H9 (cell line): ENCODE measurements around the gene COX5B. TPM values are rescaled to one million over a fixed set of nuclear protein-coding genes. Genes with fewer than 3 reads are reported as not detected.
A peak's percentile ranks its signal among the peaks of the same experiment; 100 is the strongest.

Source experiments
- DNase-seq: peaks from one replicate; pipeline ENCODE4 v3.0.0-alpha.2; 2017
- H2AFZ ChIP-seq: one replicate; pipeline ENCODE4 v1.6.1; 2013; ENCODE audit warnings: mild to moderate bottlenecking, low read length, control low read depth, moderate library complexity
- H2AK5ac ChIP-seq: 2 replicates; pipeline ENCODE4 v1.6.1; 2013; ENCODE audit warnings: low read length, control low read depth, mixed read lengths; ENCODE audit not compliant: insufficient read length
- H2BK120ac ChIP-seq: one replicate; pipeline ENCODE4 v1.6.1; 2013; ENCODE audit warnings: low read depth, mild to moderate bottlenecking, low read length, control low read depth, inconsistent platforms; ENCODE audit not compliant: poor library complexity, severe bottlenecking
- H2BK12ac ChIP-seq: 2 replicates; pipeline ENCODE4 v1.6.1; 2013; ENCODE audit warnings: low read length, control low read depth, mixed read lengths, low read depth; ENCODE audit not compliant: insufficient read length
- H2BK15ac ChIP-seq: 2 replicates; pipeline ENCODE4 v1.6.1; 2013; ENCODE audit warnings: low read depth, low read length, control low read depth
- H2BK20ac ChIP-seq: one replicate; pipeline ENCODE4 v1.6.1; 2013; ENCODE audit warnings: low read depth, mild to moderate bottlenecking, low read length, control low read depth, inconsistent platforms; ENCODE audit not compliant: poor library complexity, severe bottlenecking
- H2BK5ac ChIP-seq: 2 replicates; pipeline ENCODE4 v1.6.1; 2013; ENCODE audit warnings: low read length, control low read depth, mixed read lengths; ENCODE audit not compliant: insufficient read length
- H3K14ac ChIP-seq: 2 replicates; pipeline ENCODE4 v1.6.1; 2013; ENCODE audit warnings: low read length, control low read depth; ENCODE audit not compliant: insufficient read depth
- H3K18ac ChIP-seq: 2 replicates; pipeline ENCODE4 v1.6.1; 2013; ENCODE audit warnings: low read depth, mild to moderate bottlenecking, mixed read lengths, low read length, control low read depth; ENCODE audit not compliant: insufficient read length
- H3K23ac ChIP-seq: 2 replicates; pipeline ENCODE4 v1.6.1; 2013; ENCODE audit warnings: low read length, control low read depth, mixed read lengths, low read depth; ENCODE audit not compliant: insufficient read length
- H3K23me2 ChIP-seq: 2 replicates; pipeline ENCODE4 v1.6.1; 2013; ENCODE audit warnings: low read depth, mild to moderate bottlenecking, mixed read lengths, low read length, control low read depth; ENCODE audit not compliant: insufficient read length, poor library complexity, severe bottlenecking
- H3K27ac ChIP-seq: 2 replicates; pipeline ENCODE4 v1.5.1; 2013; ENCODE audit warnings: low read length, control low read depth, mixed read lengths, low read depth; ENCODE audit not compliant: insufficient read length
- H3K27me3 ChIP-seq: 2 replicates; pipeline ENCODE4 v1.6.1; 2013; ENCODE audit warnings: low read length, control low read depth, inconsistent platforms; ENCODE audit not compliant: insufficient read depth
- H3K4ac ChIP-seq: 2 replicates; pipeline ENCODE4 v1.6.1; 2013; ENCODE audit warnings: low read depth, mild to moderate bottlenecking, control low read depth, inconsistent platforms, low read length, moderate library complexity
- H3K4me1 ChIP-seq: 2 replicates; pipeline ENCODE4 v1.6.1; 2013; ENCODE audit warnings: low read length, control low read depth, inconsistent platforms; ENCODE audit not compliant: insufficient read depth
- H3K4me2 ChIP-seq: 2 replicates; pipeline ENCODE4 v1.6.1; 2013; ENCODE audit warnings: low read length, control low read depth, mixed read lengths; ENCODE audit not compliant: insufficient read length, insufficient read depth
- H3K56ac ChIP-seq: 2 replicates; pipeline ENCODE4 v1.6.1; 2013; ENCODE audit warnings: low read depth, mild to moderate bottlenecking, mixed read lengths, low read length, control low read depth; ENCODE audit not compliant: insufficient read length
- H3K79me1 ChIP-seq: 2 replicates; pipeline ENCODE4 v1.6.1; 2013; ENCODE audit warnings: low read depth, mild to moderate bottlenecking, moderate library complexity, low read length, control low read depth, inconsistent platforms; ENCODE audit not compliant: insufficient read depth, poor library complexity, severe bottlenecking
- H3K79me2 ChIP-seq: 2 replicates; pipeline ENCODE4 v1.6.1; 2013; ENCODE audit warnings: low read length, control low read depth, inconsistent platforms; ENCODE audit not compliant: insufficient read depth
- H3K9ac ChIP-seq: 2 replicates; pipeline ENCODE4 v1.6.1; 2013; ENCODE audit warnings: low read length, control low read depth, mixed read lengths; ENCODE audit not compliant: insufficient read length; ENCODE audit errors: extremely low read depth
- H3K9me3 ChIP-seq: one replicate; pipeline ENCODE4 v1.6.1; 2013; ENCODE audit warnings: low read depth, low read length, inconsistent platforms; ENCODE audit not compliant: control insufficient read depth
- H3T11ph ChIP-seq: one replicate; pipeline ENCODE4 v1.6.1; 2013; ENCODE audit warnings: mild to moderate bottlenecking, low read length, control low read depth, inconsistent platforms
- H4K20me1 ChIP-seq: one replicate; pipeline ENCODE4 v1.6.1; 2013; ENCODE audit not compliant: control insufficient read depth, insufficient read length, insufficient read depth
- H4K5ac ChIP-seq: 2 replicates; pipeline ENCODE4 v1.6.1; 2013; ENCODE audit warnings: low read depth, mild to moderate bottlenecking, mixed read lengths, low read length, control low read depth; ENCODE audit not compliant: insufficient read length
- H4K8ac ChIP-seq: replicated peaks from 2 replicates; pipeline ENCODE4 v1.6.1; 2013; ENCODE audit warnings: low read length, control low read depth, mixed read lengths, low read depth; ENCODE audit not compliant: insufficient read length
- H4K91ac ChIP-seq: 2 replicates; pipeline ENCODE4 v1.6.1; 2013; ENCODE audit warnings: low read depth, mild to moderate bottlenecking, moderate library complexity, mixed read lengths, low read length, control low read depth; ENCODE audit not compliant: insufficient read length
- H3K27ac Mint-ChIP-seq, 3 experiments: 2 replicates in 2 of 3; 3 replicates in 1 of 3; pipeline ENCODE4 v1.8.0; 2020 to 2021; ENCODE audit warnings: mixed read lengths in 3 of 3, mild to moderate bottlenecking in 1 of 3, moderate library complexity in 1 of 3
- H3K27me3 Mint-ChIP-seq: 2 replicates; pipeline ENCODE4 v1.8.0; 2021; ENCODE audit warnings: low read depth, mild to moderate bottlenecking, moderate library complexity, mixed read lengths
- H3K36me3 Mint-ChIP-seq, 3 experiments: 2 replicates in 2 of 3; 3 replicates in 1 of 3; pipeline ENCODE4 v1.8.0; 2020 to 2021; ENCODE audit warnings: low read depth in 3 of 3, mixed read lengths in 3 of 3; ENCODE audit not compliant: insufficient read depth in 1 of 3
- H3K4me1 Mint-ChIP-seq, 2 experiments: 2 replicates each; pipeline ENCODE4 v1.8.0; 2020; ENCODE audit warnings: mixed read lengths in 2 of 2
- H3K4me3 Mint-ChIP-seq, 2 experiments: 2 replicates in 1 of 2; 3 replicates in 1 of 2; pipeline ENCODE4 v1.8.0; 2020 to 2021; ENCODE audit warnings: mild to moderate bottlenecking in 2 of 2, mixed read lengths in 2 of 2, moderate library complexity in 1 of 2
- H3K9me3 Mint-ChIP-seq, 2 experiments: 2 replicates in 1 of 2; 3 replicates in 1 of 2; pipeline ENCODE4 v1.8.0; 2020; ENCODE audit warnings: mild to moderate bottlenecking in 2 of 2, mixed read lengths in 2 of 2, moderate library complexity in 1 of 2
- CTCF ChIP-seq: fragments of 200-600 bp; sonication (generic); conservative IDR thresholded peaks from 3 replicates; pipeline ENCODE4 v1.8.0; 2021; ENCODE audit warnings: antibody characterized with exemption, mild to moderate bottlenecking
- WGBS: extraction: QIAGEN DNeasy Blood & Tissue Kit; methylation state at CpG from one replicate; pipeline ENCODE4 v1.1.7; 2013; ENCODE audit warnings: missing lambda C conversion rate, low lambda C conversion rate, mixed read lengths; ENCODE audit not compliant: insufficient read length; ENCODE audit errors: extremely low coverage; 5-methylcytosine and 5-hydroxymethylcytosine counted together
- total RNA-seq: library from RNA; stranded (reverse); gene quantifications from 2 replicates; pipeline ENCODE4 v1.2.1, GENCODE V29; 2021

COX5B gene
- total RNA-seq, 1 experiment from 2014 or later, result 237 TPM

- WGBS, result no CpG with 5 or more reads among the region's 60 CpGs
- Histone ChIP-seq H3K18ac (peak within 1 kb of the TSS; percentile 96), H3T11ph (no peak within 1 kb of the TSS), H3K79me2 (peaks cover 4% of the 10 kb centered on the region; the same call in 1 of the 2 replicates), H4K20me1 (no peaks in the 10 kb centered on the region), H4K5ac (no peak within 1 kb of the TSS), H2AFZ (peak within 1 kb of the TSS; percentile 34), H3K23ac (no peak within 1 kb of the TSS), H3K79me1 (peaks cover 4% of the 10 kb centered on the region), H2BK12ac (no peak within 1 kb of the TSS), H2BK15ac (no peak within 1 kb of the TSS), H4K91ac (no peak within 1 kb of the TSS), H3K9me3 (no peaks in the 10 kb centered on the region), H3K4ac (no peak within 1 kb of the TSS; the same call in 1 of the 2 replicates), H3K27me3 (no peaks in the 10 kb centered on the region), H3K9ac (peak within 1 kb of the TSS; percentile 86), H2BK20ac (no peak within 1 kb of the TSS), H3K14ac (peak within 1 kb of the TSS; percentile 98), H2BK120ac (no peak within 1 kb of the TSS), H3K56ac (no peak within 1 kb of the TSS), H2BK5ac (no peak within 1 kb of the TSS), H3K4me1 (no peaks in the 10 kb centered on the region; the same call in 1 of the 2 replicates), H2AK5ac (no peak within 1 kb of the TSS), H3K4me2 (peak within 1 kb of the TSS; percentile 99), H4K8ac (no peak within 1 kb of the TSS), H3K27ac (peak within 1 kb of the TSS; percentile 70), H3K23me2 (peaks cover 12% of the 10 kb centered on the region)
- Mint-ChIP-seq H3K27me3 (no peaks in the 10 kb centered on the region), H3K36me3 (peaks cover 5 to 11% (median 6%) of the 10 kb centered on the region in 3 experiments; a peak in 4 of 7 replicates), H3K27ac (peak within 1 kb of the TSS; percentile 96 to 98 (median 97)), H3K9me3 (no peaks in the 10 kb centered on the region; a peak in 1 of 5 replicates), H3K4me1 (peaks cover 18 to 19% of the 10 kb centered on the region in 2 experiments), H3K4me3 (peak within 1 kb of the TSS; percentile 90 to 92)
- TF ChIP-seq CTCF, result peak; percentile 71
- DNase-seq, result peak; percentile 99
Observed at GRCh38 chr2:97663962-97664635, 18.2 kb downstream of the COX5B start, which contains the start of gene ACTR1B. TSS of gene ACTR1B (minus strand) at chr2:97664044. CDS start at chr2:97663890, 154 bp downstream.
